ENCODE measurements around the gene CFAP69. TPM values are rescaled to one million over a fixed set of nuclear protein-coding genes. Genes with fewer than 3 reads are reported as not detected.
A peak's percentile ranks its signal among the peaks of the same experiment; 100 is the strongest.

The CFAP69 gene
- total RNA-seq = not detected

- peak within 1 kb of the TSS; percentile 84 for H3K4me3 Mint-ChIP-seq
- no peaks in the 10 kb centered on the region for H3K9me3 Mint-ChIP-seq
- CTCF ChIA-PET = interaction anchor here (1.0 to 1.3 kb wide), 2 partner anchors 11 to 18 kb away, joined by 3 read pairs; no protein-coding TSS in a partner anchor
- POLR2A ChIA-PET = no interaction called here
- peak; percentile 87 for DNase-seq
- H3K4me1 Mint-ChIP-seq = peaks cover 25% of the 10 kb centered on the region
- no peaks in the 10 kb centered on the region for H3K36me3 Mint-ChIP-seq (ENCODE audit: low read depth)
- peaks cover 50% of the 10 kb centered on the region for H3K27me3 Mint-ChIP-seq
- H3K27ac Mint-ChIP-seq = no peak within 1 kb of the TSS
Measured at GRCh38 chr7:90244909-90245851, at the start of gene CFAP69. Gene CFAP69 (plus strand): TSS chr7:90245174. CDS start chr7:90245425, 251 bp downstream.

GRCh38 chr7:90201500-90202195 is 43.3 kb upstream of the CFAP69 start:
- Mint-ChIP-seq H3K27ac (no peak overlapping the region), H3K4me3 (no peak overlapping the region), H3K27me3 (peaks cover 6% of the 10 kb centered on the region), H3K9me3 (no peaks in the 10 kb centered on the region), H3K4me1 (no peaks in the 10 kb centered on the region), H3K36me3 (ENCODE audit: low read depth) (no peaks in the 10 kb centered on the region)
- DNase-seq = no peak
- POLR2A ChIA-PET = no interaction called here
- CTCF ChIA-PET = no interaction called here

- DNase-seq = no peak
- no peaks in the 10 kb centered on the region for H3K36me3 Mint-ChIP-seq (ENCODE audit: low read depth)
- H3K9me3 Mint-ChIP-seq = no peaks in the 10 kb centered on the region
- H3K4me1 Mint-ChIP-seq = peaks cover 2% of the 10 kb centered on the region
- CTCF ChIA-PET = no interaction called here
- POLR2A ChIA-PET = no interaction called here
- H3K4me3 Mint-ChIP-seq = no peak overlapping the region
- peaks cover 23% of the 10 kb centered on the region for H3K27me3 Mint-ChIP-seq
- H3K27ac Mint-ChIP-seq = no peak overlapping the region
Measured at GRCh38 chr7:90207956-90208355, 37.0 kb upstream of the CFAP69 start.

- ChIA-PET POLR2A (no interaction called here), CTCF (no interaction called here)
- Mint-ChIP-seq H3K4me3 (no peak overlapping the region), H3K27ac (no peak overlapping the region), H3K4me1 (peaks cover 2% of the 10 kb centered on the region), H3K27me3 (peaks cover 23% of the 10 kb centered on the region), H3K9me3 (no peaks in the 10 kb centered on the region), H3K36me3 (ENCODE audit: low read depth) (no peaks in the 10 kb centered on the region)
- DNase-seq = no peak
Measured at GRCh38 chr7:90209776-90210175, 35.2 kb upstream of the CFAP69 start.

GRCh38 chr7:90210475-90210874 is 34.5 kb upstream of the CFAP69 start:
- no peak for DNase-seq
- Mint-ChIP-seq H3K27ac (no peak overlapping the region), H3K4me3 (no peak overlapping the region), H3K36me3 (ENCODE audit: low read depth) (no peaks in the 10 kb centered on the region), H3K9me3 (no peaks in the 10 kb centered on the region), H3K27me3 (peaks cover 23% of the 10 kb centered on the region), H3K4me1 (peaks cover 2% of the 10 kb centered on the region)
- POLR2A ChIA-PET = no interaction called here
- CTCF ChIA-PET = interaction anchor here (1.7 kb wide), 1 partner anchor 17 kb away, joined by 4 read pairs; no protein-coding TSS in a partner anchor

GRCh38 chr7:90210981-90211380 is 34.0 kb upstream of the CFAP69 start:
- ChIA-PET CTCF (interaction anchor here (1.1 to 1.7 kb wide), 4 partner anchors 13 to 33 kb away, joined by 3 to 4 read pairs (median 3); no protein-coding TSS in a partner anchor), POLR2A (no interaction called here)
- Mint-ChIP-seq H3K27ac (no peak overlapping the region), H3K4me1 (peaks cover 2% of the 10 kb centered on the region), H3K9me3 (no peaks in the 10 kb centered on the region), H3K27me3 (peaks cover 23% of the 10 kb centered on the region), H3K4me3 (peak overlapping the region; percentile 13), H3K36me3 (ENCODE audit: low read depth) (no peaks in the 10 kb centered on the region)
- DNase-seq = no peak

- ChIA-PET CTCF (interaction anchor here (1.1 to 1.7 kb wide), 4 partner anchors 12 to 34 kb away, joined by 3 to 4 read pairs (median 3); no protein-coding TSS in a partner anchor), POLR2A (no interaction called here)
- Mint-ChIP-seq H3K4me3 (peak within 1 kb of the TSS; percentile 13), H3K27me3 (peaks cover 24% of the 10 kb centered on the region), H3K9me3 (no peaks in the 10 kb centered on the region), H3K4me1 (peaks cover 2% of the 10 kb centered on the region), H3K36me3 (ENCODE audit: low read depth) (no peaks in the 10 kb centered on the region), H3K27ac (no peak within 1 kb of the TSS)
- peak; percentile 7 for DNase-seq
Measured at GRCh38 chr7:90211391-90212148, 33.4 kb upstream of the CFAP69 start, which contains the start of gene STEAP2. Gene STEAP2 (plus strand): TSS chr7:90211740. CDS start chr7:90225083, 13,343 bp downstream.

GRCh38 chr7:90212149-90212495 is 32.9 kb upstream of the CFAP69 start:
- H3K36me3 Mint-ChIP-seq (ENCODE audit: low read depth) = no peaks in the 10 kb centered on the region
- CTCF ChIA-PET = interaction anchor here (1.3 to 1.7 kb wide), 3 partner anchors 12 to 34 kb away, joined by 3 to 4 read pairs (median 3); no protein-coding TSS in a partner anchor
- no peak overlapping the region for H3K4me3 Mint-ChIP-seq
- no peaks in the 10 kb centered on the region for H3K9me3 Mint-ChIP-seq
- H3K27me3 Mint-ChIP-seq = peaks cover 25% of the 10 kb centered on the region
- H3K4me1 Mint-ChIP-seq = peaks cover 2% of the 10 kb centered on the region
- no peak for DNase-seq
- no peak overlapping the region for H3K27ac Mint-ChIP-seq
- POLR2A ChIA-PET = no interaction called here

- CTCF ChIA-PET = interaction anchor here (1.0 kb wide), 1 partner anchor 41 kb away, joined by 4 read pairs; no protein-coding TSS in a partner anchor
- Mint-ChIP-seq H3K27ac (no peak overlapping the region), H3K9me3 (no peaks in the 10 kb centered on the region), H3K4me1 (peaks cover 2% of the 10 kb centered on the region), H3K27me3 (peaks cover 34% of the 10 kb centered on the region), H3K4me3 (no peak overlapping the region), H3K36me3 (ENCODE audit: low read depth) (no peaks in the 10 kb centered on the region)
- DNase-seq = no peak
- POLR2A ChIA-PET = no interaction called here
Measured at GRCh38 chr7:90213521-90213920, 31.5 kb upstream of the CFAP69 start.

- ChIA-PET POLR2A (no interaction called here), CTCF (no interaction called here)
- DNase-seq = no peak
- no peaks in the 10 kb centered on the region for H3K9me3 Mint-ChIP-seq
- H3K27ac Mint-ChIP-seq = no peak overlapping the region
- H3K36me3 Mint-ChIP-seq (ENCODE audit: low read depth) = no peaks in the 10 kb centered on the region
- H3K4me1 Mint-ChIP-seq = no peaks in the 10 kb centered on the region
- peaks cover 25% of the 10 kb centered on the region for H3K27me3 Mint-ChIP-seq
- no peak overlapping the region for H3K4me3 Mint-ChIP-seq
Measured at GRCh38 chr7:90216080-90216674, 28.8 kb upstream of the CFAP69 start.

GRCh38 chr7:90216771-90217170 is 28.2 kb upstream of the CFAP69 start:
- no peak for DNase-seq
- no peaks in the 10 kb centered on the region for H3K36me3 Mint-ChIP-seq (ENCODE audit: low read depth)

GRCh38 chr7:90222390-90222789 is 22.6 kb upstream of the CFAP69 start:
- DNase-seq = no peak
- peaks cover 18% of the 10 kb centered on the region for H3K27me3 Mint-ChIP-seq
- H3K4me1 Mint-ChIP-seq = no peaks in the 10 kb centered on the region
- ChIA-PET POLR2A (no interaction called here), CTCF (no interaction called here)
- no peaks in the 10 kb centered on the region for H3K36me3 Mint-ChIP-seq (ENCODE audit: low read depth)
- no peaks in the 10 kb centered on the region for H3K9me3 Mint-ChIP-seq
- H3K4me3 Mint-ChIP-seq = no peak overlapping the region
- H3K27ac Mint-ChIP-seq = no peak overlapping the region

More at GRCh38 chr7:90216771-90217170, 28.2 kb upstream of the CFAP69 start:
- H3K4me1 Mint-ChIP-seq = no peaks in the 10 kb centered on the region
- no peaks in the 10 kb centered on the region for H3K9me3 Mint-ChIP-seq
- H3K27ac Mint-ChIP-seq = no peak overlapping the region
- no peak overlapping the region for H3K4me3 Mint-ChIP-seq
- CTCF ChIA-PET = no interaction called here
- H3K27me3 Mint-ChIP-seq = peaks cover 20% of the 10 kb centered on the region
- POLR2A ChIA-PET = no interaction called here

Data from activated CD4-positive, alpha-beta T cell treated with anti-CD3 and anti-CD28 coated beads, Interleukin-2, amount 10 ng/mL, durations not matched to agents 7 days and 5 days (primary cell).